HepG2 (cell line): ENCODE results near the gene DEPDC1B.

Experiments used
- SAP130 ChIP-seq: IDR thresholded peaks from 2 replicates; pipeline ENCODE4 v1.6.1; 2016; ENCODE audit warnings: low read depth
- SRSF1 ChIP-seq: fragments of 200-400 bp; formaldehyde crosslinking; optimal IDR thresholded peaks from 2 replicates; pipeline ENCODE3; 2017; ENCODE audit warnings: mild to moderate bottlenecking, low read depth, low read length, moderate library complexity
- ZNF879 ChIP-seq: sonication (generic); formaldehyde crosslinking; IDR thresholded peaks from 2 replicates; pipeline ENCODE4 v1.8.1; 2023; ENCODE audit warnings: missing genetic modification reagents
- TF ChIP-seq, protein P1 (sequence below): sonication (generic); formaldehyde crosslinking; IDR thresholded peaks from 2 replicates; pipeline ENCODE4 v1.5.0; 2020; ENCODE audit warnings: mild to moderate bottlenecking, missing genetic modification reagents, moderate library complexity

DNA sequence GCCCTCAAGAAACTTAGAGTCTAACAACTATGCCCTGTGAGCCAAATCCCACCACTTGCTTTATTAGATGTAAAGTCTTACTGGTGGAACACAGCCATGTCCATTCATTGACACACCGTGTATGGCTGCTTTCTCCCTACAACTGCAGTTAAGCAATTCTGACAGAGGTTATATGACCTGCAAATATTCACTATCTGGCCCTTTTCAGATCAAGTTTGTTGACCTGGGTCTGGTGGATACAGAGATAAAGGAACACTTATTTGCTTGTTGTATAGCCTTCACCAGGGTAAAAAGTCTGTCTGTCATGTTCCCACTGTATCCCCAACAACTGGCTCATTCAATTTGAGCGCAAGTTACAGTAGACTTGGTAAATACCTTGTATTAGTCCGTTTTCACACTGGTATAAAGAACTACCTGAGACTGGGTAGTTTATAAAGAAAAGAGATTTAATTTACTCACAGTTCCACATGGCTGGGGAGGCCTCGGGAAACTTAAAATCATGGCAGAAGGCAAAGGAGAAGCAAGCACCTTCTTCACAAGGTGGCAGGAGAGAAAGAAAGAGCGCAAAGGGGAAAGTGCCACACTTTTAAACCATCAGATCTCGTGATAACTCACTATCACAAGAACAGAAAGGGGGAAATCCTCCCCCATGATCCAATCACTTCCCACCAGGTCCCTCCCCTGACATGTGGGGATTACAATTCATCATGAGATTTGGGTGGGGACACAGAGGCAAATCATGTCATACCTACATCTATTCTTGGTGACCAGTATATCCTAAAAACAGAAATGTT lies 27.9 kb downstream of the DEPDC1B start:
- TF ChIP-seq ZNF879 (CRISPR knock-in tag) = no peak
- no peak for TF ChIP-seq SRSF1
- TF ChIP-seq SAP130 = peak; percentile 88
- TF ChIP-seq, protein P1, sequence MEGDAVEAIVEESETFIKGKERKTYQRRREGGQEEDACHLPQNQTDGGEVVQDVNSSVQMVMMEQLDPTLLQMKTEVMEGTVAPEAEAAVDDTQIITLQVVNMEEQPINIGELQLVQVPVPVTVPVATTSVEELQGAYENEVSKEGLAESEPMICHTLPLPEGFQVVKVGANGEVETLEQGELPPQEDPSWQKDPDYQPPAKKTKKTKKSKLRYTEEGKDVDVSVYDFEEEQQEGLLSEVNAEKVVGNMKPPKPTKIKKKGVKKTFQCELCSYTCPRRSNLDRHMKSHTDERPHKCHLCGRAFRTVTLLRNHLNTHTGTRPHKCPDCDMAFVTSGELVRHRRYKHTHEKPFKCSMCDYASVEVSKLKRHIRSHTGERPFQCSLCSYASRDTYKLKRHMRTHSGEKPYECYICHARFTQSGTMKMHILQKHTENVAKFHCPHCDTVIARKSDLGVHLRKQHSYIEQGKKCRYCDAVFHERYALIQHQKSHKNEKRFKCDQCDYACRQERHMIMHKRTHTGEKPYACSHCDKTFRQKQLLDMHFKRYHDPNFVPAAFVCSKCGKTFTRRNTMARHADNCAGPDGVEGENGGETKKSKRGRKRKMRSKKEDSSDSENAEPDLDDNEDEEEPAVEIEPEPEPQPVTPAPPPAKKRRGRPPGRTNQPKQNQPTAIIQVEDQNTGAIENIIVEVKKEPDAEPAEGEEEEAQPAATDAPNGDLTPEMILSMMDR (CRISPR knock-in tag) = no peak
